CD4-positive, CD25-positive, alpha-beta regulatory T cell (primary cell): Measurements from ENCODE around the gene SLC22A5. TPM values are rescaled to one million over a fixed set of nuclear protein-coding genes. Genes with fewer than 3 reads are reported as not detected.

ENCODE experiments used
- ATAC-seq, 2 donors: fragments of 150-1000 bp; cut with Tn5 transposase; one replicate each; pipeline ENCODE4 v1.10.0; 2021; ENCODE audit warnings: low read depth in 2 of 2, moderate number of reproducible peaks in 2 of 2, moderate library complexity in 1 of 2
- DNase-seq, 3 donors: peaks; one replicate each; pipeline versions ENCODE4 v3.0.0 to v3.0.0-alpha.2; 2012 to 2022; ENCODE audit warnings: mixed read lengths in 1 of 3
- H3K27ac ChIP-seq: one replicate; pipeline ENCODE4 v1.7.0; 2013; ENCODE audit warnings: mild to moderate bottlenecking, low read length; ENCODE audit not compliant: insufficient read depth, poor library complexity, severe bottlenecking
- H3K27me3 ChIP-seq: one replicate; pipeline ENCODE4 v1.7.0; 2013; ENCODE audit warnings: low read length; ENCODE audit not compliant: control insufficient read depth, insufficient read depth
- H3K36me3 ChIP-seq: one replicate; pipeline ENCODE4 v1.7.0; 2013; ENCODE audit warnings: mild to moderate bottlenecking, low read length, moderate library complexity; ENCODE audit not compliant: control insufficient read depth, insufficient read depth
- H3K4me1 ChIP-seq: 2 replicates; pipeline ENCODE4 v1.7.0; 2013; ENCODE audit warnings: mild to moderate bottlenecking, low read length; ENCODE audit not compliant: insufficient read depth, control insufficient read depth, poor library complexity, severe bottlenecking
- H3K4me3 ChIP-seq: one replicate; pipeline ENCODE4 v1.7.0; 2013; ENCODE audit warnings: low read depth, mild to moderate bottlenecking, low read length, moderate library complexity
- H3K9me3 ChIP-seq, 2 experiments: 1 replicate in 1 of 2; 2 replicates in 1 of 2; pipeline ENCODE4 v1.7.0; 2013; ENCODE audit warnings: low read length in 2 of 2, mild to moderate bottlenecking in 1 of 2, moderate library complexity in 1 of 2; ENCODE audit not compliant: control insufficient read depth in 2 of 2
- H3K27ac Mint-ChIP-seq, 3 donors: one replicate each; pipeline ENCODE4 v1.8.0; 2020 to 2022; ENCODE audit warnings: mild to moderate bottlenecking in 3 of 3, mixed read lengths in 3 of 3, moderate library complexity in 2 of 3
- H3K27me3 Mint-ChIP-seq: one replicate; pipeline ENCODE4 v1.8.0; 2022; ENCODE audit warnings: mild to moderate bottlenecking, mixed read lengths
- H3K36me3 Mint-ChIP-seq: one replicate; pipeline ENCODE4 v1.8.0; 2020; ENCODE audit warnings: mixed read lengths
- H3K4me1 Mint-ChIP-seq, 4 donors: one replicate each; pipeline ENCODE4 v1.8.0; 2020 to 2022; ENCODE audit warnings: mixed read lengths in 4 of 4, mild to moderate bottlenecking in 1 of 4
- H3K4me3 Mint-ChIP-seq, 4 donors: one replicate each; pipeline ENCODE4 v1.8.0; 2020 to 2022; ENCODE audit warnings: mild to moderate bottlenecking in 4 of 4, mixed read lengths in 4 of 4, moderate library complexity in 3 of 4
- H3K9me3 Mint-ChIP-seq, 7 donors: one replicate each; pipeline ENCODE4 v1.8.0; 2020 to 2022; ENCODE audit warnings: mixed read lengths in 7 of 7, mild to moderate bottlenecking in 3 of 7, moderate library complexity in 2 of 7
- polyA plus RNA-seq, 4 donors: library from polyadenylated mRNA; unstranded; fragments of 300-500 nt; fragmentation: Illumina TruSeq; gene quantifications; one replicate each; pipeline ENCODE4 v1.2.3, GENCODE V29; 2021
- total RNA-seq: library from RNA; stranded (reverse); gene quantifications from one replicate; pipeline ENCODE4 v1.2.3, GENCODE V29; 2022

The SLC22A5 gene
- total and polyA plus RNA-seq, 5 donors from 2014 or later: 0.54 to 3.2 (median 2.1) TPM

GRCh38 chr5:132427281-132428146 is 58.0 kb downstream of the SLC22A5 start:
- Histone ChIP-seq H3K27me3 (no peaks in the 10 kb centered on the region), H3K27ac (peak overlapping the region; percentile 92), H3K4me1 (peaks cover 100% of the 10 kb centered on the region), H3K4me3 (peak overlapping the region; percentile 18), H3K9me3 (no peaks in the 10 kb centered on the region), H3K36me3 (peaks cover 14% of the 10 kb centered on the region)
- peak overlapping the region; percentile 95 to 100 (median 98) for H3K27ac Mint-ChIP-seq
- peaks cover 37 to 100% (median 87%) of the 10 kb centered on the region in 4 donors for H3K4me1 Mint-ChIP-seq
- peak; percentile 62 to 64 for ATAC-seq
- H3K4me3 Mint-ChIP-seq: peak overlapping the region; percentile 79 to 89 (median 82)
- peaks cover 35% of the 10 kb centered on the region for H3K36me3 Mint-ChIP-seq
- H3K27me3 Mint-ChIP-seq: no peaks in the 10 kb centered on the region
- peak; percentile 39 to 87 (median 75) for DNase-seq
- H3K9me3 Mint-ChIP-seq: no peaks in the 10 kb centered on the region

GRCh38 chr5:132428147-132428482 is 58.6 kb downstream of the SLC22A5 start:
- peaks cover 97% of the 10 kb centered on the region for H3K4me1 ChIP-seq
- Mint-ChIP-seq H3K9me3 (no peaks in the 10 kb centered on the region), H3K27ac (peak overlapping the region; percentile 95 to 100 (median 98)), H3K4me3 (peak overlapping the region; percentile 79 to 89 (median 82)), H3K27me3 (no peaks in the 10 kb centered on the region), H3K36me3 (peaks cover 40% of the 10 kb centered on the region), H3K4me1 (peaks cover 43 to 100% (median 90%) of the 10 kb centered on the region in 4 donors)
- H3K4me3 ChIP-seq: peak overlapping the region; percentile 18
- DNase-seq (no peak), ATAC-seq (no peak)
- peaks cover 9% of the 10 kb centered on the region for H3K36me3 ChIP-seq
- no peaks in the 10 kb centered on the region for H3K27me3 ChIP-seq
- H3K27ac ChIP-seq: peak overlapping the region; percentile 92
- no peaks in the 10 kb centered on the region for H3K9me3 ChIP-seq

- Mint-ChIP-seq H3K4me1 (peaks cover 41 to 95% (median 84%) of the 10 kb centered on the region in 4 donors), H3K4me3 (peak overlapping the region; percentile 79 to 89 (median 82)), H3K27me3 (no peaks in the 10 kb centered on the region), H3K9me3 (no peaks in the 10 kb centered on the region), H3K36me3 (peaks cover 36% of the 10 kb centered on the region), H3K27ac (peak overlapping the region; percentile 95 to 100 (median 98))
- no peaks in the 10 kb centered on the region for H3K27me3 ChIP-seq
- H3K9me3 ChIP-seq: no peaks in the 10 kb centered on the region
- DNase-seq: no peak
- ATAC-seq: no peak
- peaks cover 5% of the 10 kb centered on the region for H3K36me3 ChIP-seq
- peak overlapping the region; percentile 92 for H3K27ac ChIP-seq
- peak overlapping the region; percentile 18 for H3K4me3 ChIP-seq
- H3K4me1 ChIP-seq: peaks cover 94% of the 10 kb centered on the region
These were observed 59.3 kb downstream of the SLC22A5 start for GRCh38 chr5:132428484-132429462.

GRCh38 chr5:132429463-132430440 is 60.2 kb downstream of the SLC22A5 start:
- peaks cover 49 to 94% (median 82%) of the 10 kb centered on the region in 4 donors for H3K4me1 Mint-ChIP-seq
- peaks cover 38% of the 10 kb centered on the region for H3K36me3 Mint-ChIP-seq
- H3K27ac Mint-ChIP-seq: peak overlapping the region; percentile 95 to 100 (median 98)
- Histone ChIP-seq H3K36me3 (peaks cover 9% of the 10 kb centered on the region), H3K4me1 (peaks cover 84% of the 10 kb centered on the region), H3K4me3 (peak overlapping the region; percentile 21), H3K9me3 (no peaks in the 10 kb centered on the region), H3K27ac (peak overlapping the region; percentile 92), H3K27me3 (no peaks in the 10 kb centered on the region)
- no peaks in the 10 kb centered on the region for H3K27me3 Mint-ChIP-seq
- ATAC-seq (no peak), DNase-seq (no peak)
- peak overlapping the region in 3 of 4 donors; percentile 5 to 89 (median 85) for H3K4me3 Mint-ChIP-seq
- no peaks in the 10 kb centered on the region for H3K9me3 Mint-ChIP-seq

- Mint-ChIP-seq H3K9me3 (no peaks in the 10 kb centered on the region), H3K36me3 (peaks cover 44% of the 10 kb centered on the region), H3K27ac (peak overlapping the region; percentile 95 to 100 (median 98)), H3K4me3 (peak overlapping the region in 3 of 4 donors; percentile 12 to 89 (median 24)), H3K4me1 (peaks cover 44 to 94% (median 82%) of the 10 kb centered on the region in 4 donors), H3K27me3 (no peaks in the 10 kb centered on the region)
- no peak for DNase-seq
- Histone ChIP-seq H3K9me3 (no peaks in the 10 kb centered on the region), H3K36me3 (peaks cover 9% of the 10 kb centered on the region), H3K27me3 (no peaks in the 10 kb centered on the region), H3K4me1 (peaks cover 74% of the 10 kb centered on the region), H3K27ac (peak overlapping the region; percentile 92), H3K4me3 (no peak overlapping the region)
- ATAC-seq: no peak
These were observed 61.2 kb downstream of the SLC22A5 start for GRCh38 chr5:132430746-132431145.

- peaks cover 9% of the 10 kb centered on the region for H3K36me3 ChIP-seq
- H3K27me3 ChIP-seq: no peaks in the 10 kb centered on the region
- DNase-seq (no peak), ATAC-seq (no peak)
- Mint-ChIP-seq H3K27ac (peak overlapping the region; percentile 95 to 100 (median 98)), H3K36me3 (peaks cover 44% of the 10 kb centered on the region), H3K4me3 (peak overlapping the region; percentile 13 to 63 (median 50)), H3K27me3 (no peaks in the 10 kb centered on the region), H3K4me1 (peaks cover 41 to 93% (median 78%) of the 10 kb centered on the region in 4 donors), H3K9me3 (no peaks in the 10 kb centered on the region)
- peaks cover 74% of the 10 kb centered on the region for H3K4me1 ChIP-seq
- H3K9me3 ChIP-seq: no peaks in the 10 kb centered on the region
- peak overlapping the region; percentile 11 for H3K4me3 ChIP-seq
- peak overlapping the region; percentile 92 for H3K27ac ChIP-seq
These were observed 62.1 kb downstream of the SLC22A5 start for GRCh38 chr5:132431632-132432031.
